HG02852 (cell line): Measurements from ENCODE around the gene GALNT3.
A peak's percentile ranks its signal among the peaks of the same experiment; 100 is the strongest.

Experiments used
- ATAC-seq: cut with Tn5 transposase; IDR thresholded peaks from one replicate; pipeline ENCODE4 v1.9.1; 2021; ENCODE audit warnings: mild to moderate bottlenecking, moderate library complexity; ENCODE audit not compliant: unreplicated experiment

GALNT3 gene

GRCh38 chr2:165746501-165746900 lies 47.5 kb downstream of the GALNT3 start:
- ATAC-seq = no peak

DNA sequence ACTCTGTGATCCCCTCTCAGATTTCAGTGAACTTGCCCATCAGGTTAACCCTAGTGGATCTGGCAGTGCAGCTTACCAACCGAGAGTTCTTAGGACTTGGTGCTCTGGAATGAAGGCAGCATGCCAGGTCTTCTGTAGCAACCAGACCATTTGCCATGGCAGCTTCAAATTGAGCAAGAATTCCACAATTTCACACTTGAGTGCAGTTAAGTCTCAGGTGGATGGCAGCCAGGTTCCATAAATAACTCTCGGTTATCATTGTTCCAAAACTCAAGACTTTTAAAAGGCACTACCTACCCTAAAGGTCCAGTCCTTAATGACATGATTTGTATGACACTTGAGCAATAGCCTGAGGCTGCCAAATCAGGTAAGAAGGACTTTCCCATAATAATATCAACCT lies 48.1 kb downstream of the GALNT3 start:
- ATAC-seq = no peak

- peak; percentile 100 for ATAC-seq
These were observed 50.6 kb downstream of the GALNT3 start for GRCh38 chr2:165743442-165743841.

DNA sequence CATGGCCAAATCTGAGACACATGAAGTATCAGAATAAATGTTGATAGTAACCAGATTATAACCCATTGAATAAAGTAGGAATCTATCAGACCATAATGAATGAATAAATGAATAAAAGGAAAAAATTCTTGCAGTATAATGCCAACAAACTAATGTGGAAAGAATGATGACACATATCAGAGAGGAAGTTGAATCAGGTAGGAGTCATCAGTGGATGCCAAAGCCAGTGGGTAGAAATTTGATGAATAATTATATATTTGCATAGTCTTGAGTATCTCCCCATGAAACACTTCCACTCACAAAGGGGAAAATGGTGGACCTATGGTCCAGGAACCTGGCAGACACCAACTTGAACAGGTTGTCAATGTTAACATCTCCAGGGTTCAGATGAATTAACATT lies 68.6 kb downstream of the GALNT3 start:
- ATAC-seq = no peak

DNA sequence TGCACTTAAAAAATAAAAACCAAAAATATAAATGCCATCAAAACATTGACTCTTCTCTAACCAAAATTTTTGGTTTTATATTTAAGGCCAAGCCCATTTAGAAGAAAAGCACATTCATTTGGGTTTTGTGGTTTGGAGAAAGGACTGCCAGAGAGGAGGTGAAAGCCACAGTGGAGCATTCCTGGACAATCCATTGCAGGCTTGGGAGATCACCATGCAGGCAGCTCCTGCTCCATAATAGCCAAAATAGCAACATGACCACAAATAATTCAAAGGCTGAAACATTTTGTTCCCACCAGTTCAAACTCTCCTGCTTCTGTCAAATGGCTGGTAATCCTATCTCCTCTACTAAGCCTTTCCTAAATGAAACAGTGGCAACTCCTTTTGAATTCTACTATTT lies 73.5 kb downstream of the GALNT3 start:
- no peak for ATAC-seq

- no peak for ATAC-seq
These were observed 75.3 kb downstream of the GALNT3 start for GRCh38 chr2:165718610-165719210.

DNA sequence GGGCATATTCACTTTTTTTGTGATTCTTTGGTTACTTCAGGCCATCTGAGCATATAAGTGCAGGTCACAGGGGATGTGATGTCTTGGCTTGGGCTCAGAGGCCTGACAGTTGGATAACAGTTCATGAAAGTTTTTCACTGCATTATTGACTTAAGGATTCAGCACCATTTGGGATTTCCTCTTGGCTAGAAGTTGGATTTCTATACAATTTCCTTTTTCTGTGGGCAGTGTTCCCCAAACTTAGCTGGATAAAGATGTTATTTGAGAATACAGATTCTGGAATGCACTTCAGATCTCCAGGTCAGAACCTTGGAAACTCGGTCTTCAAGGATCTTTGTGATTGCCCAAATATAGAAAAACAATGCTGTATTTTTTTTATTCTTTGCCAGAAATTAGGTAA lies 78.0 kb downstream of the GALNT3 start:
- no peak for ATAC-seq

- no peak for ATAC-seq
These were observed 87.0 kb downstream of the GALNT3 start for GRCh38 chr2:165706960-165707487.

DNA sequence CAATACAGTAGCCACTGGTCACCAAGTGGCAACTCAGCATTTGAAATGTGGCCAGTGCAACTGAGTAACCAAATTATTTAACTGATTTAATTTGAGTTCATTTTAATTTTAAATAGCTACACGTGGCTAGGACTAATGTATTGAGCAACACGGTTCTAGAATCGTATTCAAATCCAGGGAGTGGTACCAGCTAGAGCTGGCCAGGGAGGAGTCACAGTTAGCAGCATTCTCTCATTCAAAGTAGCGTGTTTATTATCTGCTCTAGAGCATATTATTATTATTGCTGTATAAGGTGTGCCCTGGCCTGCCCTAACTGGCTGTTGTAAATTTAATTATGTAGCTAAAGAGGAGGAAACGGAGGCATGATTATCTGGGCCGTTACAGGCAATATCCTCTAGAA lies 92.9 kb downstream of the GALNT3 start:
- ATAC-seq = no peak

GRCh38 chr2:165700531-165700930 lies 93.5 kb downstream of the GALNT3 start:
- no peak for ATAC-seq

DNA sequence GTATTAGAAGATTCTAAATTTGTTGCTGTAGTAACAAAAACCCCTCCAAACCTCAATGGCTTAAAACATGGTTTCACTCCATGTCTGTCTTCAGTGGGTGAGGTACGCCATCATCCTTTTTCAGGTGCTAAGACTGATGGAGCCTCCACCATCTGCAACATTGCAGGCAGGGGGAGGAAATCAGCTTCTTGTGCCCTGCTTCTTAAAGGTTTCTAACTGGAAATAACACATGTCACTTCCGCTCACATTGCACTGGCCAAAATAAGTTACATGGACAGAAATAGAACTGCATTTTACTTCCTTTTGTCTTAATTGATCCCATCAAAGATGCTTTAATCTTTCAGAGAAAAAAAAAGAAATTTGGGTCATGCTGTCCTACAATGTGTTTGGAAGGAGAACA lies 94.1 kb downstream of the GALNT3 start:
- ATAC-seq = no peak

DNA sequence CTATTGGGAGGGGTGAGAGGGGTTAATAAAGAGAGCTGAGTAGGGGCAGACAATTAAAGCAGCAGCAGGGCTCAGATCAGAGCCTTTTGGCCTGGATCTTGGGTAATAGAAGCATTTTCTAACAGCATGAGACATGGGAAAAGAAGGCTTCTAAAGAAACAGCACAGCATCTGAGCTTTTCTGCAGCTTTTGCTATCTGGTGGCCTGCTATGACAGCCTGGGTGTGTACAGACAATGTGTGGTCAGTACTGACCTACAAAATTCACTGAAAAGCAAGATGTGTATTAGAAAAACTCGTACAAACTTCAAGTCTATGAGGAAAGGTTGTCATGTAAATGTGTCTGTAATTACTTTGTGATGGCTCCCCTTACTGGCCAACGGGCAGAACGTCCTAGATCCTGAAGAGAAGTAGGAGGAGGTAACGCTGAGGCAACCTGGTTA lies 95.6 kb downstream of the GALNT3 start:
- peak; percentile 73 for ATAC-seq

- no peak for ATAC-seq
These were observed 96.2 kb downstream of the GALNT3 start for GRCh38 chr2:165697748-165698443.
